Immature natural killer cell (primary cell): ENCODE measurements around the gene SLC34A1. TPM values are rescaled to one million over a fixed set of nuclear protein-coding genes. Genes with fewer than 3 reads are reported as not detected.
"Not testable (repeated sequence)": the region's sequence is repeated elsewhere in the genome, so short reads cannot be mapped to it uniquely, and the experiment has no call there.

ENCODE experiments used
- DNase-seq, 3 donors: peaks; one replicate each; pipeline ENCODE4 v3.0.0; 2022; ENCODE audit warnings: mixed read lengths in 1 of 3
- H3K27ac Mint-ChIP-seq, 6 donors: one replicate each; pipeline ENCODE4 v1.8.0; 2020; ENCODE audit warnings: mixed read lengths in 6 of 6, mild to moderate bottlenecking in 5 of 6, inconsistent platforms in 4 of 6, moderate library complexity in 3 of 6
- H3K27me3 Mint-ChIP-seq, 3 donors: one replicate each; pipeline ENCODE4 v1.8.0; 2020 to 2021; ENCODE audit warnings: low read depth in 3 of 3, mild to moderate bottlenecking in 3 of 3, mixed read lengths in 3 of 3, moderate library complexity in 3 of 3, inconsistent platforms in 1 of 3
- H3K36me3 Mint-ChIP-seq, 3 donors: one replicate each; pipeline ENCODE4 v1.8.0; 2020; ENCODE audit warnings: mixed read lengths in 3 of 3, inconsistent platforms in 2 of 3, mild to moderate bottlenecking in 2 of 3
- H3K4me1 Mint-ChIP-seq, 2 donors: one replicate each; pipeline ENCODE4 v1.8.0; 2020; ENCODE audit warnings: inconsistent platforms in 2 of 2, mild to moderate bottlenecking in 2 of 2, mixed read lengths in 2 of 2, moderate library complexity in 1 of 2
- H3K4me3 Mint-ChIP-seq, 5 donors: one replicate each; pipeline ENCODE4 v1.8.0; 2020; ENCODE audit warnings: mild to moderate bottlenecking in 5 of 5, mixed read lengths in 5 of 5, inconsistent platforms in 3 of 5, moderate library complexity in 3 of 5
- H3K9me3 Mint-ChIP-seq, 6 donors: one replicate each; pipeline ENCODE4 v1.8.0; 2020; ENCODE audit warnings: mild to moderate bottlenecking in 6 of 6, mixed read lengths in 6 of 6, inconsistent platforms in 4 of 6, moderate library complexity in 3 of 6
- polyA plus RNA-seq, 3 donors: library from polyadenylated mRNA; unstranded; fragments of 300-500 nt; fragmentation: Illumina TruSeq; gene quantifications; one replicate each; pipeline ENCODE4 v1.2.3, GENCODE V29; 2021

SLC34A1 gene
- polyA plus RNA-seq, 3 donors from 2014 or later = 0.26 to 0.34 TPM; not detected in 1

GRCh38 chr5:177403792-177404640 lies 19.8 kb downstream of the SLC34A1 start:
- H3K27me3 Mint-ChIP-seq = peaks cover 12 to 20% (median 12%) of the 10 kb centered on the region in 3 donors
- peak overlapping the region; percentile 54 to 81 (median 77) for H3K4me3 Mint-ChIP-seq
- H3K36me3 Mint-ChIP-seq = no peaks in the 10 kb centered on the region
- H3K9me3 Mint-ChIP-seq = no peaks in the 10 kb centered on the region
- peak overlapping the region in 3 of 6 donors; percentile 53 to 84 (median 83) for H3K27ac Mint-ChIP-seq
- DNase-seq = peak; percentile 84 to 88 (median 86)
- peaks cover 48 to 49% of the 10 kb centered on the region in 2 donors for H3K4me1 Mint-ChIP-seq

- DNase-seq = no peak
- peaks cover 55% of the 10 kb centered on the region in 2 donors for H3K4me1 Mint-ChIP-seq
- no peaks in the 10 kb centered on the region for H3K36me3 Mint-ChIP-seq
- peaks cover 12 to 20% (median 15%) of the 10 kb centered on the region in 3 donors for H3K27me3 Mint-ChIP-seq
- H3K27ac Mint-ChIP-seq = peak overlapping the region in 2 of 6 donors; percentile 51 to 64
- peak overlapping the region; percentile 60 to 81 (median 66) for H3K4me3 Mint-ChIP-seq
- H3K9me3 Mint-ChIP-seq = no peaks in the 10 kb centered on the region
Observed at GRCh38 chr5:177404641-177405179, 20.5 kb downstream of the SLC34A1 start.

- H3K4me3 Mint-ChIP-seq = peak overlapping the region; percentile 60 to 81 (median 73)
- H3K36me3 Mint-ChIP-seq = no peaks in the 10 kb centered on the region
- H3K27ac Mint-ChIP-seq = peak overlapping the region in 2 of 6 donors; percentile 51 to 69
- peaks cover 57 to 59% of the 10 kb centered on the region in 2 donors for H3K4me1 Mint-ChIP-seq
- peaks cover 12 to 20% (median 15%) of the 10 kb centered on the region in 3 donors for H3K27me3 Mint-ChIP-seq
- no peaks in the 10 kb centered on the region for H3K9me3 Mint-ChIP-seq
- no peak for DNase-seq
Observed at GRCh38 chr5:177405312-177405711, 21.1 kb downstream of the SLC34A1 start.

- H3K9me3 Mint-ChIP-seq = no peaks in the 10 kb centered on the region
- H3K27me3 Mint-ChIP-seq = peaks cover 12 to 20% (median 15%) of the 10 kb centered on the region in 3 donors
- peak; percentile 49 to 52 (median 51) for DNase-seq
- H3K36me3 Mint-ChIP-seq = no peaks in the 10 kb centered on the region
- peak overlapping the region; percentile 65 to 81 (median 73) for H3K4me3 Mint-ChIP-seq
- peak overlapping the region; percentile 64 to 85 (median 78) for H3K27ac Mint-ChIP-seq
- H3K4me1 Mint-ChIP-seq = peaks cover 62 to 64% of the 10 kb centered on the region in 2 donors
Observed at GRCh38 chr5:177405805-177406204, 21.6 kb downstream of the SLC34A1 start.

- H3K27me3 Mint-ChIP-seq = peaks cover 5 to 10% (median 7%) of the 10 kb centered on the region in 3 donors
- H3K27ac Mint-ChIP-seq = peak within 1 kb of the TSS; percentile 59 to 92 (median 82)
- H3K4me3 Mint-ChIP-seq = peak within 1 kb of the TSS; percentile 7 to 79 (median 69)
- no peak for DNase-seq
- H3K36me3 Mint-ChIP-seq = no peaks in the 10 kb centered on the region
- peaks cover 76 to 77% of the 10 kb centered on the region in 2 donors for H3K4me1 Mint-ChIP-seq
- H3K9me3 Mint-ChIP-seq = no peaks in the 10 kb centered on the region
Observed at GRCh38 chr5:177409043-177409801, 25.0 kb downstream of the SLC34A1 start, which contains the start of gene F12. F12 (minus strand) TSS chr5:177409564; CDS start chr5:177409527, 37 bp downstream.

GRCh38 chr5:177410575-177410974 lies 26.3 kb downstream of the SLC34A1 start:
- Mint-ChIP-seq H3K27me3 (peaks cover 3 to 10% (median 7%) of the 10 kb centered on the region in 3 donors), H3K4me3 (peak overlapping the region; percentile 7 to 79 (median 69)), H3K27ac (peak overlapping the region; percentile 16 to 92 (median 82)), H3K36me3 (no peaks in the 10 kb centered on the region), H3K9me3 (no peaks in the 10 kb centered on the region), H3K4me1 (peaks cover 66 to 67% of the 10 kb centered on the region in 2 donors)
- DNase-seq = peak; percentile 39 to 55 (median 42)

- DNase-seq = peak; percentile 43 to 67 (median 54)
- Mint-ChIP-seq H3K36me3 (no peaks in the 10 kb centered on the region), H3K4me1 (peaks cover 48 to 50% of the 10 kb centered on the region in 2 donors), H3K9me3 (no peaks in the 10 kb centered on the region), H3K4me3 (peak overlapping the region; percentile 47 to 84 (median 72)), H3K27me3 (peaks cover 3 to 7% (median 6%) of the 10 kb centered on the region in 3 donors), H3K27ac (peak overlapping the region; percentile 72 to 92 (median 80))
Observed at GRCh38 chr5:177412603-177413233, 28.5 kb downstream of the SLC34A1 start.

GRCh38 chr5:177414481-177414880 lies 30.2 kb downstream of the SLC34A1 start:
- H3K27me3 Mint-ChIP-seq = peaks cover 3 to 7% (median 4%) of the 10 kb centered on the region in 3 donors
- DNase-seq = no peak
- H3K27ac Mint-ChIP-seq = no peak overlapping the region
- no peaks in the 10 kb centered on the region for H3K36me3 Mint-ChIP-seq
- H3K4me1 Mint-ChIP-seq = peaks cover 40 to 43% of the 10 kb centered on the region in 2 donors
- no peaks in the 10 kb centered on the region for H3K9me3 Mint-ChIP-seq
- no peak overlapping the region for H3K4me3 Mint-ChIP-seq

- peaks cover 18 to 20% of the 10 kb centered on the region in 2 donors for H3K4me1 Mint-ChIP-seq
- not testable (repeated sequence) for H3K36me3 Mint-ChIP-seq, H3K27me3 Mint-ChIP-seq, H3K4me3 Mint-ChIP-seq, H3K27ac Mint-ChIP-seq, DNase-seq, H3K9me3 Mint-ChIP-seq
Observed at GRCh38 chr5:177417081-177417480, 32.8 kb downstream of the SLC34A1 start.

- Mint-ChIP-seq H3K27ac (no peak overlapping the region), H3K9me3 (no peaks in the 10 kb centered on the region), H3K4me3 (no peak overlapping the region)
Observed at GRCh38 chr5:177419046-177419445, 34.8 kb downstream of the SLC34A1 start.

GRCh38 chr5:177420472-177420871 lies 36.2 kb downstream of the SLC34A1 start:
- DNase-seq, H3K9me3 Mint-ChIP-seq, H3K27me3 Mint-ChIP-seq, H3K36me3 Mint-ChIP-seq, H3K27ac Mint-ChIP-seq, H3K4me3 Mint-ChIP-seq: not testable (repeated sequence)
- H3K4me1 Mint-ChIP-seq = peaks cover 12 to 14% of the 10 kb centered on the region in 2 donors

More at GRCh38 chr5:177419046-177419445, 34.8 kb downstream of the SLC34A1 start:
- Mint-ChIP-seq H3K27me3 (no peaks in the 10 kb centered on the region), H3K4me1 (peaks cover 3% of the 10 kb centered on the region in 2 donors), H3K36me3 (no peaks in the 10 kb centered on the region)
- DNase-seq = no peak

GRCh38 chr5:177421062-177421798 lies 37.0 kb downstream of the SLC34A1 start:
- Mint-ChIP-seq H3K27me3 (peaks cover 3 to 7% (median 3%) of the 10 kb centered on the region in 3 donors), H3K36me3 (no peaks in the 10 kb centered on the region), H3K4me3 (no peak overlapping the region), H3K4me1 (peaks cover 19 to 22% of the 10 kb centered on the region in 2 donors), H3K9me3 (no peaks in the 10 kb centered on the region), H3K27ac (peak overlapping the region in 1 of 6 donors; percentile 18)
- DNase-seq = no peak
